Endothelial cell of umbilical vein (primary cell): ENCODE measurements around the gene NUP54. TPM values are rescaled to one million over a fixed set of nuclear protein-coding genes. Genes with fewer than 3 reads are reported as not detected.

Experiments used
- BruUV-seq: library from RNA; stranded (reverse); fragments of 400-500 nt; replicated peaks from 2 replicates; lab custom pipeline; 2021; lab: Mats Ljungman, UMichigan
- CTCF ChIA-PET: fragments of 300-600, 350-600 bp; sonication (Branson Sonifier 250); formaldehyde crosslinking; loops from one replicate; lab custom pipeline; 2021; ENCODE audit warnings: antibody characterized with exemption, inconsistent platforms; lab: Charles Lee
- POLR2A ChIA-PET: fragments of 300-600, 350-600 bp; sonication (Branson Sonifier 250); formaldehyde crosslinking; loops from one replicate; lab custom pipeline; 2021; ENCODE audit warnings: antibody characterized with exemption, inconsistent platforms; lab: Charles Lee
- DNase-seq: peaks from one replicate; pipeline ENCODE4 v3.0.0-alpha.2; 2011; ENCODE audit warnings: low read depth, low spot score
- FAIRE-seq: peaks from 2 replicates; lab custom pipeline; 2011; peaks lifted over from hg19 to GRCh38; lab: Jason Lieb, UNC
- H2AFZ ChIP-seq: 2 replicates; pipeline ENCODE4 v1.6.0; 2012; ENCODE audit warnings: low read depth, low read length, control low read depth, inconsistent platforms
- H3K27ac ChIP-seq: 2 replicates; pipeline ENCODE4 v1.5.1; 2011; ENCODE audit warnings: low read depth, mild to moderate bottlenecking, control low read depth, low read length, moderate library complexity; ENCODE audit not compliant: insufficient read depth
- H3K27me3 ChIP-seq, 2 experiments: 2 replicates each; pipeline versions ENCODE4 v1.6.0 to v1.6.1; 2011; ENCODE audit warnings: low read length in 2 of 2, mixed read lengths in 1 of 2; ENCODE audit not compliant: control insufficient read depth in 2 of 2, insufficient read depth in 2 of 2
- H3K36me3 ChIP-seq, 2 experiments: 2 replicates in 1 of 2; 3 replicates in 1 of 2; pipeline ENCODE4 v1.5.1; 2011; ENCODE audit warnings: low read length in 2 of 2, mild to moderate bottlenecking in 1 of 2, moderate library complexity in 1 of 2; ENCODE audit not compliant: control insufficient read depth in 2 of 2, insufficient read depth in 2 of 2; ENCODE audit errors: extremely low read depth in 1 of 2
- H3K4me1 ChIP-seq: 3 replicates; pipeline ENCODE4 v1.5.1; 2011; ENCODE audit warnings: mild to moderate bottlenecking, low read length; ENCODE audit not compliant: control insufficient read depth, insufficient read depth; ENCODE audit errors: extremely low read depth
- H3K4me2 ChIP-seq: 2 replicates; pipeline ENCODE4 v1.6.1; 2011; ENCODE audit warnings: low read length, control low read depth, mixed read lengths; ENCODE audit not compliant: insufficient read depth
- H3K4me3 ChIP-seq, 3 experiments: fragments of 200-600 bp in 1 of 3; sonication (generic), shearing (Covaris generic) in 1 of 3; replicated peaks in 1 of 3; 2 replicates each; pipeline ENCODE4 v1.5.1; 2011 to 2016; ENCODE audit warnings: control low read depth in 3 of 3, low read length in 3 of 3, mild to moderate bottlenecking in 2 of 3, inconsistent platforms in 1 of 3, low read depth in 1 of 3, moderate library complexity in 1 of 3; ENCODE audit not compliant: insufficient read depth in 1 of 3
- H3K79me2 ChIP-seq: 2 replicates; pipeline ENCODE4 v1.6.0; 2012; ENCODE audit warnings: low read length, inconsistent platforms; ENCODE audit not compliant: control insufficient read depth, insufficient read depth
- H3K9ac ChIP-seq: replicated peaks from 2 replicates; pipeline ENCODE3; 2011; ENCODE audit warnings: low read length, control low read depth; ENCODE audit not compliant: insufficient read depth; ENCODE audit errors: extremely low read depth
- H3K9me1 ChIP-seq: replicated peaks from 3 replicates; pipeline ENCODE4 v1.6.0; 2011; ENCODE audit warnings: mild to moderate bottlenecking, low read length; ENCODE audit not compliant: control insufficient read depth, insufficient read depth; ENCODE audit errors: extremely low read depth
- H3K9me3 ChIP-seq: replicated peaks from 2 replicates; pipeline ENCODE4 v1.5.1; 2012; ENCODE audit warnings: low read length, inconsistent platforms; ENCODE audit not compliant: control insufficient read depth, insufficient read depth
- H4K20me1 ChIP-seq: replicated peaks from 2 replicates; pipeline ENCODE3; 2011; ENCODE audit warnings: mild to moderate bottlenecking, low read length; ENCODE audit not compliant: control insufficient read depth, insufficient read depth; ENCODE audit errors: extremely low read depth
- CTCF ChIP-seq, 2 donors: IDR thresholded peaks; 1 replicate in 1 of 2; 2 replicates in 1 of 2; pipeline ENCODE4 v1.5.1; 2011; ENCODE audit warnings: low read length in 2 of 2, mild to moderate bottlenecking in 2 of 2, moderate library complexity in 2 of 2, control low read depth in 1 of 2, inconsistent platforms in 1 of 2, low read depth in 1 of 2; ENCODE audit not compliant: insufficient read depth in 1 of 2; ENCODE audit errors: extremely low read depth in 1 of 2
- EZH2 ChIP-seq: IDR thresholded peaks from 2 replicates; pipeline ENCODE4 v1.6.1; 2012; ENCODE audit warnings: borderline replicate concordance, low read depth, mild to moderate bottlenecking, moderate library complexity, low read length, inconsistent platforms; ENCODE audit not compliant: severe bottlenecking
- FOS ChIP-seq: IDR thresholded peaks from 2 replicates; pipeline ENCODE4 v1.6.1; 2011; ENCODE audit warnings: mild to moderate bottlenecking, low read length, moderate library complexity, borderline replicate concordance; ENCODE audit not compliant: insufficient read depth
- GATA2 ChIP-seq: IDR thresholded peaks from 2 replicates; pipeline ENCODE4 v1.7.0; 2011; ENCODE audit warnings: low read depth, mild to moderate bottlenecking, moderate library complexity, mixed read lengths, low read length; ENCODE audit not compliant: insufficient read length, insufficient read depth
- JUN ChIP-seq: IDR thresholded peaks from 2 replicates; pipeline ENCODE4 v1.6.1; 2011; ENCODE audit warnings: borderline replicate concordance, low read depth; ENCODE audit not compliant: insufficient read length, insufficient read depth
- MAX ChIP-seq: IDR thresholded peaks from 2 replicates; pipeline ENCODE4 v1.6.1; 2011; ENCODE audit not compliant: insufficient read depth, insufficient read length
- MYC ChIP-seq: IDR thresholded peaks from one replicate; pipeline ENCODE4 v1.6.1; 2011; ENCODE audit warnings: mild to moderate bottlenecking, low read depth, low read length
- POLR2A ChIP-seq: IDR thresholded peaks from 2 replicates; pipeline ENCODE4 v1.6.1; 2012; ENCODE audit warnings: low read depth, mild to moderate bottlenecking, control low read depth, low read length
- POLR2AphosphoS5 ChIP-seq: IDR thresholded peaks from 2 replicates; pipeline ENCODE4 v1.6.1; 2012; ENCODE audit warnings: low read depth, mild to moderate bottlenecking, control low read depth, low read length, moderate library complexity; ENCODE audit not compliant: insufficient read depth
- dilution Hi-C: fragments of 300-500 bp; cut with MboI; formaldehyde crosslinking; loops from one replicate; pipeline ENCODE4 v1.15.0; 2019; ENCODE audit warnings: low sequenced_read_pairs; ENCODE audit not compliant: extremely low pct_ligation_motif_present
- intact Hi-C: fragments of 100-400 bp; cut with micrococcal nuclease; formaldehyde crosslinking; loops from one replicate; pipeline ENCODE4 v1.10.0; 2022
- polyA plus RNA-seq, 4 experiments: library from polyadenylated mRNA; depleted of rRNA in 3 of 4; stranded (reverse) in 3 of 4; unstranded in 1 of 4; fragments of >200 nt; gene quantifications; 2 replicates each; pipeline versions ENCODE4 v1.2.1 to v1.2.3, GENCODE V29; 2011 to 2012; ENCODE audit warnings: missing spikeins in 1 of 4
- total RNA-seq: library from RNA; stranded (reverse); gene quantifications from 2 replicates; pipeline ENCODE4 v1.2.3, GENCODE V29; 2021

Gene NUP54
- total and polyA plus RNA-seq, 2 donors (not counting 3 experiments of a cell fraction or from before 2014, with no cell fraction given): 25.7 to 45.7 TPM

GRCh38 chr4:76117536-76117935, 30.7 kb downstream of the NUP54 start:
- BruUV-seq: no TSS peak
- Histone ChIP-seq H2AFZ (no peak overlapping the region), H3K4me3 (no peak overlapping the region), H3K79me2 (no peaks in the 10 kb centered on the region), H3K27ac (no peak overlapping the region), H3K9me1 (no peaks in the 10 kb centered on the region), H3K9ac (no peak overlapping the region), H3K4me1 (no peaks in the 10 kb centered on the region), H3K4me2 (no peak overlapping the region), H3K36me3 (peaks cover 8 to 29% of the 10 kb centered on the region in 2 experiments), H4K20me1 (no peaks in the 10 kb centered on the region), H3K27me3 (no peaks in the 10 kb centered on the region), H3K9me3 (no peaks in the 10 kb centered on the region)
- ChIA-PET POLR2A (no interaction called here), CTCF (no interaction called here)
- DNase-seq (no peak), FAIRE-seq (no peak)
- TF ChIP-seq MYC (no peak), MAX (no peak), EZH2 (no peak), GATA2 (no peak), JUN (no peak), CTCF (IDR thresholded peaks at IDR 0.05; ENCODE audit: extremely low read depth in 1 of 2, insufficient read depth in 1 of 2, low read depth in 1 of 2, low read length in 2 of 2) (no peak), POLR2A (no peak), POLR2AphosphoS5 (no peak), FOS (no peak)
- dilution Hi-C loops (no loop called here), intact Hi-C loops (no loop called here)
